Activated T-cell treated with anti-CD3 and anti-CD28 coated beads, Interleukin-2, amount 50 U/mL, for 72 hours (primary cell): Measurements from ENCODE around the gene ATP8B4. TPM values are rescaled to one million over a fixed set of nuclear protein-coding genes. Genes with fewer than 3 reads are reported as not detected.

Source experiments
- ATAC-seq, 2 donors: fragments of 150-1000 bp; cut with Tn5 transposase; replicated peaks in 1 of 2; 2 replicates each; pipeline ENCODE4 v1.10.0; 2021; ENCODE audit warnings: moderate library complexity in 2 of 2, mild to moderate bottlenecking in 1 of 2
- DNase-seq, 2 donors: peaks; one replicate each; pipeline ENCODE4 v3.0.0; 2021 to 2022; ENCODE audit warnings: mixed read lengths in 1 of 2
- H3K27ac Mint-ChIP-seq: one replicate; pipeline ENCODE4 v1.8.0; 2022; ENCODE audit warnings: mild to moderate bottlenecking, moderate library complexity, mixed read lengths
- H3K27me3 Mint-ChIP-seq: one replicate; pipeline ENCODE4 v1.8.0; 2022; ENCODE audit warnings: low read depth, mixed read lengths
- H3K36me3 Mint-ChIP-seq, 2 donors: one replicate each; pipeline ENCODE4 v1.8.0; 2022; ENCODE audit warnings: mixed read lengths in 2 of 2, mild to moderate bottlenecking in 1 of 2; ENCODE audit not compliant: insufficient read depth in 2 of 2
- H3K4me1 Mint-ChIP-seq: one replicate; pipeline ENCODE4 v1.8.0; 2022; ENCODE audit warnings: low read depth, mixed read lengths
- H3K4me3 Mint-ChIP-seq, 2 donors: one replicate each; pipeline ENCODE4 v1.8.0; 2022; ENCODE audit warnings: mild to moderate bottlenecking in 2 of 2, mixed read lengths in 2 of 2, moderate library complexity in 2 of 2
- H3K9me3 Mint-ChIP-seq, 2 donors: one replicate each; pipeline ENCODE4 v1.8.0; 2022; ENCODE audit warnings: mixed read lengths in 2 of 2
- total RNA-seq, 2 donors: library from RNA; stranded (reverse); gene quantifications; one replicate each; pipeline ENCODE4 v1.2.3, GENCODE V29; 2022

The ATP8B4 gene
- total RNA-seq, 2 donors from 2014 or later, result 14.0 to 21.3 TPM

- Mint-ChIP-seq H3K27ac (no peak overlapping the region), H3K27me3 (no peaks in the 10 kb centered on the region), H3K4me1 (no peaks in the 10 kb centered on the region), H3K4me3 (no peak overlapping the region), H3K36me3 (no peaks in the 10 kb centered on the region), H3K9me3 (peaks cover 2 to 4% of the 10 kb centered on the region in 2 donors)
- DNase-seq (no peak), ATAC-seq (no peak)
Measured at GRCh38 chr15:49826640-49827234, 292.3 kb downstream of the ATP8B4 start.

- Mint-ChIP-seq H3K36me3 (no peaks in the 10 kb centered on the region), H3K27me3 (no peaks in the 10 kb centered on the region), H3K27ac (no peak overlapping the region), H3K4me1 (no peaks in the 10 kb centered on the region), H3K9me3 (peaks cover 2 to 4% of the 10 kb centered on the region in 2 donors), H3K4me3 (no peak overlapping the region)
- no peak for ATAC-seq
- no peak for DNase-seq
Measured at GRCh38 chr15:49824775-49825099, 294.3 kb downstream of the ATP8B4 start.

DNA sequence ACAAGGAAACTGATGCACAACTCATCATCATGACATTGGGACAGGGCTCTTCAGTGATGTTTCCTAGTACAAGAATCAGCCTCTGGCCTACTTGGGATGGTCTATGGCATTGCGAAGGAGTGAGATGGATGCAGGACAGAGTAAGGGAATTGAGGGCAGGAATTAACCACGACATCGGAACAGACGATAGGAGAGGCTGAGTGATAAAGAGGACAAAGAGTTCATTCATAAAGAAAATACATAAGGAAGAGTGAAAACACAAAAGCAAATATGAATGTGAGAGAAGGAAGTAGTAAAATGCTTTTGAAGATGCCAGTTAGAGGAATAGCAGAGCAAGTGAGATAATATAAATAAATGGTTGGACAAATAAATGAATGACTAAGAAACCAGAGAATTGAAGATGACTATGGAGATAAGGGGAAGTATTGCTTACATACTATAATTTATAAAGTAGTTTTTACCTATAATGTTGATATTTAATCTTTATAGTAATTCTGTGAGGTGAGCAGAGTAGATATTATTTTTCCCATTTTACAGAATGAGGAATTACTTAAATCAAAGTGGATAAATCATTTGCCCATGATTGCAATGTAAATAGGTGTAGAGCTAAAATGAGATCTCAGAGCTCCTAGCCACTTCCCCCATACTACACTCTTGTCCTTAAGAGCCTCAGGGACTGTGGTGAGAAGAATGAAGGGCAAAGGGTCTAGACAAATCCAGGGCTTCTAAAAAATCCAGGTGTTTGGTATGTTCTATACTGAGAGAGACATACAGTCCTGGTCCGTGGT lies 294.9 kb downstream of the ATP8B4 start:
- Mint-ChIP-seq H3K4me1 (no peaks in the 10 kb centered on the region), H3K36me3 (no peaks in the 10 kb centered on the region), H3K4me3 (no peak overlapping the region), H3K27me3 (no peaks in the 10 kb centered on the region), H3K27ac (no peak overlapping the region), H3K9me3 (peaks cover 2 to 4% of the 10 kb centered on the region in 2 donors)
- no peak for ATAC-seq
- no peak for DNase-seq

DNA sequence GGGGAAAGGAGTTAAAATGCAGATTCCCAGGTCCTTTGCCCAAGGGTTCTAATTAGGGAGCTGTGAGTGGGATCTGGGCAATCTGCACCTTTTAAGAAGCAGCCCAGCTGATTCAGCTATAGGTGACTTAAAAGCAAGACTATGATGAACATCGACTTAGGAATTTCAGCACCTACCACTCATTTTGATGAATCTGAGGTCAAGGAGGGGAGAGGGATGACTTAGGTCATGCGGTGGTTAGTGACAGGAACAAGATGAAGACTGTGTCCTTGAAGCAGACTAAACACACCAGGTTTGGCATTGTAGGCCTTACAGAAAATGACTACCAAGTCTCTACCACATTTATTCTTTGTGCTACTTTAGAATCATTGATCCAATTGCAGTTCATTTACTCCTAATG lies 301.9 kb downstream of the ATP8B4 start:
- DNase-seq (peak; percentile 5 to 13), ATAC-seq (peak; percentile 79 to 87)
- peaks cover 21% of the 10 kb centered on the region for H3K27me3 Mint-ChIP-seq

GRCh38 chr15:49815950-49816349 lies 303.1 kb downstream of the ATP8B4 start:
- H3K9me3 Mint-ChIP-seq, result no peaks in the 10 kb centered on the region
- peaks cover 21% of the 10 kb centered on the region for H3K27me3 Mint-ChIP-seq
- DNase-seq, result peak; percentile 13 to 17
- no peaks in the 10 kb centered on the region for H3K36me3 Mint-ChIP-seq
- H3K4me3 Mint-ChIP-seq, result peak overlapping the region in 1 of 2 donors; percentile 39
- no peak overlapping the region for H3K27ac Mint-ChIP-seq
- ATAC-seq, result peak; percentile 49 to 58
- peaks cover 20% of the 10 kb centered on the region for H3K4me1 Mint-ChIP-seq

More for the DNA sequence above, 301.9 kb downstream of the ATP8B4 start:
- peaks cover 20% of the 10 kb centered on the region for H3K4me1 Mint-ChIP-seq
- no peaks in the 10 kb centered on the region for H3K36me3 Mint-ChIP-seq
- H3K9me3 Mint-ChIP-seq, result no peaks in the 10 kb centered on the region
- H3K27ac Mint-ChIP-seq, result no peak overlapping the region
- peak overlapping the region in 1 of 2 donors; percentile 19 for H3K4me3 Mint-ChIP-seq

DNA sequence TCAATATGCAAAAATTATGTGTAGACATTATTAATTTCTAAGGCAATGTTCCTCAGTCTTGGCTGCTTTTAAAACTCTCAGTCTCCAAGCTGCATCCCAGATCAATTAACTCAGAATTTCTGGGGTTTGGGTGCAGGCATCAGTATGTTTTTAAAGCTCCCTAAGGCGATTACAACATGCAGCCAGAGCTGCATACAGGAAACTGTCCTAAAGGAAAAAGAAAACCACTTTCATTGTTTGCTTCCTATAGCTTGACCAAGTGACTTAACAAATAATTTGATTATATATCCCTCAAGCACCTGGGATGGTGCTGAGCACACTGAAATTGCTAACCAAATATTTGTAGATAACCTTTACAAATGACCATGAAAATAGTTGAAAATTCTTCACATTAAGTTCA lies 303.5 kb downstream of the ATP8B4 start:
- peaks cover 21% of the 10 kb centered on the region for H3K27me3 Mint-ChIP-seq

DNA sequence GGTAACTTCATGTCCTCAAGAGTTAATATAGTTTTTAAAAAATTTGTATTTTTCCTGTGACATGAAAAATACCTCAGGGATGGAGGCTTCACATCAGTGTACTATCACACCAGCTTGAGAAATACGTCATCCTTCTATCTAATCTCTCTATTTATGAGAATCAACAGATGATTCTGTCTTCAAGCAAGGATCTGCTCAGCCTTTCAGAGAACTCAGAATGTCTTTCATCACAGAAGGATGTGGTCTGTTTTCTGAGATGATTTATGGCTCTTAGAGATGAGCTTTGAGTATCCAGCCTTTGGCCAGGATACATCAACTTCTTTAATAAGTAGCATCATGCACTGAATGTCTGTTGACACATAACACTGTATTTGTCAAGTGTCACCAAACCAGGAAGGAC lies 304.3 kb downstream of the ATP8B4 start:
- H3K27me3 Mint-ChIP-seq, result peaks cover 21% of the 10 kb centered on the region
- ATAC-seq, result peak in 1 of 2 donors; percentile 25
- H3K27ac Mint-ChIP-seq, result no peak overlapping the region
- DNase-seq, result no peak
- no peak overlapping the region for H3K4me3 Mint-ChIP-seq
- H3K36me3 Mint-ChIP-seq, result no peaks in the 10 kb centered on the region
- H3K4me1 Mint-ChIP-seq, result peaks cover 20% of the 10 kb centered on the region
- no peaks in the 10 kb centered on the region for H3K9me3 Mint-ChIP-seq

More for the DNA sequence above, 303.5 kb downstream of the ATP8B4 start:
- H3K4me3 Mint-ChIP-seq, result peak overlapping the region in 1 of 2 donors; percentile 39
- DNase-seq, result no peak
- peaks cover 20% of the 10 kb centered on the region for H3K4me1 Mint-ChIP-seq
- no peaks in the 10 kb centered on the region for H3K36me3 Mint-ChIP-seq
- no peak for ATAC-seq
- no peaks in the 10 kb centered on the region for H3K9me3 Mint-ChIP-seq
- H3K27ac Mint-ChIP-seq, result no peak overlapping the region

- ATAC-seq, result no peak
- H3K27ac Mint-ChIP-seq, result no peak overlapping the region
- H3K27me3 Mint-ChIP-seq, result peaks cover 21% of the 10 kb centered on the region
- DNase-seq, result no peak
- H3K4me1 Mint-ChIP-seq, result peaks cover 20% of the 10 kb centered on the region
- H3K36me3 Mint-ChIP-seq, result no peaks in the 10 kb centered on the region
- H3K4me3 Mint-ChIP-seq, result no peak overlapping the region
- H3K9me3 Mint-ChIP-seq, result no peaks in the 10 kb centered on the region
Measured at GRCh38 chr15:49813625-49814024, 305.4 kb downstream of the ATP8B4 start.

DNA sequence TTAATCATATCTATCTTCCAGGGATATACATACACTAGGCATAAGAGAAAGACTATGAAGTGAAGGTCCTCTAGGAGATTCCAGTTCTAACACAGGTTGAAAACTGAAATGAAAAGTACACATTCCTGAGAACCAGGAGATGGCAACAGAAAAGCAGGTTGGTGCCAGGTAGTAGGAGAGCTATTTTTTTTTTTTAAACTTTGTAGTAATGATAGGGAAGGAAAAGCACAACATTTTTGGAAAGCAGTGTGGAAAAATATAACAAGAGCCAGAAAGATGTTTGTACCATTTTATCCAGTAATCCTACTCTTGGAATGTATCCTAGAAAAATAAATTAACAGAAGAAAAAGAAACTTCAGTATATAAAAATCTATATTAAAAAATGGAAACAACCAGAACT lies 308.3 kb downstream of the ATP8B4 start:
- H3K4me1 Mint-ChIP-seq, result peaks cover 9% of the 10 kb centered on the region
- DNase-seq (no peak), ATAC-seq (no peak)
- H3K27ac Mint-ChIP-seq, result no peak overlapping the region
- peaks cover 15% of the 10 kb centered on the region for H3K27me3 Mint-ChIP-seq
- no peaks in the 10 kb centered on the region for H3K36me3 Mint-ChIP-seq
- H3K4me3 Mint-ChIP-seq, result no peak overlapping the region
- H3K9me3 Mint-ChIP-seq, result no peaks in the 10 kb centered on the region

- H3K36me3 Mint-ChIP-seq, result no peaks in the 10 kb centered on the region
- H3K27me3 Mint-ChIP-seq, result peaks cover 8% of the 10 kb centered on the region
- H3K4me3 Mint-ChIP-seq, result no peak overlapping the region
- H3K9me3 Mint-ChIP-seq, result peaks cover 0 to under 1% of the 10 kb centered on the region in 2 donors
- peaks cover 2% of the 10 kb centered on the region for H3K4me1 Mint-ChIP-seq
- no peak for ATAC-seq
- no peak for DNase-seq
- no peak overlapping the region for H3K27ac Mint-ChIP-seq
Measured at GRCh38 chr15:49809894-49810609, 309.0 kb downstream of the ATP8B4 start.

- Mint-ChIP-seq H3K4me3 (no peak overlapping the region), H3K27me3 (peaks cover under 1% of the 10 kb centered on the region), H3K4me1 (no peaks in the 10 kb centered on the region), H3K36me3 (no peaks in the 10 kb centered on the region), H3K27ac (no peak overlapping the region), H3K9me3 (peaks cover 4 to 5% of the 10 kb centered on the region in 2 donors)
- DNase-seq (no peak), ATAC-seq (no peak)
Measured at GRCh38 chr15:49808341-49808740, 310.7 kb downstream of the ATP8B4 start.
